Osteoblast (primary cell): ENCODE measurements around the gene VGF. TPM values are rescaled to one million over a fixed set of nuclear protein-coding genes. Genes with fewer than 3 reads are reported as not detected.
A peak's percentile ranks its signal among the peaks of the same experiment; 100 is the strongest.
"Not testable (repeated sequence)": the region's sequence is repeated elsewhere in the genome, so short reads cannot be mapped to it uniquely, and the experiment has no call there.

Experiments
- DNase-seq: peaks from one replicate; pipeline ENCODE4 v3.0.0; 2011; ENCODE audit warnings: low spot score, mixed read lengths; ENCODE audit not compliant: insufficient read length; ENCODE audit errors: missing footprints
- H2AFZ ChIP-seq: 2 replicates; pipeline ENCODE4 v1.6.0; 2011; ENCODE audit warnings: mild to moderate bottlenecking, low read length
- H3K27ac ChIP-seq: 2 replicates; pipeline ENCODE4 v1.5.1; 2011; ENCODE audit warnings: mild to moderate bottlenecking, low read depth, low read length, moderate library complexity
- H3K27me3 ChIP-seq: 2 replicates; pipeline ENCODE4 v1.6.0; 2012; ENCODE audit warnings: mild to moderate bottlenecking, control low read depth, inconsistent platforms, low read length, moderate library complexity; ENCODE audit not compliant: insufficient read depth
- H3K36me3 ChIP-seq: 2 replicates; pipeline ENCODE4 v1.5.1; 2011; ENCODE audit warnings: mild to moderate bottlenecking, low read length, control low read depth, moderate library complexity; ENCODE audit not compliant: insufficient read depth
- H3K4me1 ChIP-seq: 2 replicates; pipeline ENCODE4 v1.5.1; 2011; ENCODE audit warnings: mild to moderate bottlenecking, low read length, control low read depth, moderate library complexity; ENCODE audit not compliant: insufficient read depth
- H3K4me2 ChIP-seq: 2 replicates; pipeline ENCODE4 v1.6.0; 2011; ENCODE audit warnings: mild to moderate bottlenecking, low read length; ENCODE audit not compliant: insufficient read depth
- H3K4me3 ChIP-seq: fragments of 200-600 bp; sonication (generic); 3 replicates; pipeline ENCODE4 v1.5.1; 2012; ENCODE audit warnings: mild to moderate bottlenecking, low read length, inconsistent platforms; ENCODE audit not compliant: insufficient read depth
- H3K79me2 ChIP-seq: 2 replicates; pipeline ENCODE4 v1.6.0; 2012; ENCODE audit warnings: mild to moderate bottlenecking, low read length, control low read depth, inconsistent platforms; ENCODE audit not compliant: insufficient read depth
- H3K9me3 ChIP-seq: 2 replicates; pipeline ENCODE4 v1.5.1; 2011; ENCODE audit warnings: low read depth, low read length, control low read depth
- H4K20me1 ChIP-seq: 2 replicates; pipeline ENCODE4 v1.6.0; 2012; ENCODE audit warnings: mild to moderate bottlenecking, low read length, control low read depth; ENCODE audit not compliant: insufficient read depth
- total RNA-seq: library from RNA; depleted of rRNA; stranded (reverse); fragments of >200 nt; gene quantifications from 2 replicates; pipeline ENCODE4 v1.2.3, GENCODE V29; 2012
- TF ChIP-seq, protein P1 (sequence below): IDR thresholded peaks from 2 replicates; pipeline ENCODE4 v1.5.1; 2011; ENCODE audit warnings: mild to moderate bottlenecking, low read depth, low read length, moderate library complexity; ENCODE audit errors: extremely low read depth

The VGF gene
- total RNA-seq, 1 donor = 0.36 TPM

DNA sequence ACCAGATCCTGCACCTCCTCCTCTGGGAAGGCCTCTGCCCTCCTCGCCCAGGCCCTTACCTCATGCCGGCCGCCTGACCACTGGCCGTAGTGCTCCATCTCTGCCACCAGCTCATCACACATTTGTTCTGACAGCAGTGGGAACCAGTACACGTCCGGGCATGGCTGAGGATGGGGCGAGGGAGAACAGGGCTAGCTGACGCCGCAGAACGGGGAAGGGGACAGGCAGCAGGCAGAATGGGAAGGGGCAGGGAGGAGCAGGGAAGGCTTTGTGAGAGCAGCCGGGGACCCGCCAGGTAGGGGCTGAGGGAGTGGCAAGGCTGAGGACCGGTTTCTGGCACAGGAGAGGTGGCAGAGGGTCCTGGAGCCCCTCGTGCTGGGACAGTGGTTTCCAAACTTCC is 43.4 kb upstream of the VGF start:
- Histone ChIP-seq H3K27ac (no peak overlapping the region), H3K27me3 (no peaks in the 10 kb centered on the region), H3K36me3 (peaks cover 31% of the 10 kb centered on the region), H3K9me3 (no peaks in the 10 kb centered on the region), H3K4me2 (no peak overlapping the region), H4K20me1 (no peaks in the 10 kb centered on the region), H3K79me2 (no peaks in the 10 kb centered on the region), H3K4me1 (no peaks in the 10 kb centered on the region), H2AFZ (no peak overlapping the region), H3K4me3 (no peak overlapping the region)
- TF ChIP-seq, protein P1, sequence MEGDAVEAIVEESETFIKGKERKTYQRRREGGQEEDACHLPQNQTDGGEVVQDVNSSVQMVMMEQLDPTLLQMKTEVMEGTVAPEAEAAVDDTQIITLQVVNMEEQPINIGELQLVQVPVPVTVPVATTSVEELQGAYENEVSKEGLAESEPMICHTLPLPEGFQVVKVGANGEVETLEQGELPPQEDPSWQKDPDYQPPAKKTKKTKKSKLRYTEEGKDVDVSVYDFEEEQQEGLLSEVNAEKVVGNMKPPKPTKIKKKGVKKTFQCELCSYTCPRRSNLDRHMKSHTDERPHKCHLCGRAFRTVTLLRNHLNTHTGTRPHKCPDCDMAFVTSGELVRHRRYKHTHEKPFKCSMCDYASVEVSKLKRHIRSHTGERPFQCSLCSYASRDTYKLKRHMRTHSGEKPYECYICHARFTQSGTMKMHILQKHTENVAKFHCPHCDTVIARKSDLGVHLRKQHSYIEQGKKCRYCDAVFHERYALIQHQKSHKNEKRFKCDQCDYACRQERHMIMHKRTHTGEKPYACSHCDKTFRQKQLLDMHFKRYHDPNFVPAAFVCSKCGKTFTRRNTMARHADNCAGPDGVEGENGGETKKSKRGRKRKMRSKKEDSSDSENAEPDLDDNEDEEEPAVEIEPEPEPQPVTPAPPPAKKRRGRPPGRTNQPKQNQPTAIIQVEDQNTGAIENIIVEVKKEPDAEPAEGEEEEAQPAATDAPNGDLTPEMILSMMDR = no peak
- DNase-seq = peak; percentile 32

DNA sequence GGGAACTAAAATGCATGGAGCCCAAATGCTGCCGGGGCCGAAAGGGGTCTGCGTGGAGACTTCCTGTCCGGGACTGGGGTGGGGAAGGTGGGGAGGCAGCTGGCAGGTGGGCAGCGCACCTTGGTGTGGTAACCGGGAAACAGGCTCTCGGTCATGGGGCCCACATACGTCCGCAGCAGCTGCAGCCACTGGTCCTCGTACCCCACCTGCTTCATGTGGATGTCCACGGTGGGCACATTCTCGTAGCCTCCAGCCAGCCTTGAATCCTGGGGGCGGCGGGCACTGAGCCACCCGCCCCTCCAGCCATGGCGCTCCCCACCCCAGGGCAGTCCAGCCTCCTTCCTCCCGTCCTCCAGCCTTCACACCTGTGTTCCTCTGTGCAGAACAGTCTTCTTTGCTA is 42.1 kb upstream of the VGF start:
- H3K4me2 ChIP-seq = no peak overlapping the region
- H3K79me2 ChIP-seq = no peaks in the 10 kb centered on the region
- H4K20me1 ChIP-seq = no peaks in the 10 kb centered on the region
- no peaks in the 10 kb centered on the region for H3K9me3 ChIP-seq
- H3K4me1 ChIP-seq = no peaks in the 10 kb centered on the region
- no peak overlapping the region for H3K27ac ChIP-seq
- peaks cover 31% of the 10 kb centered on the region for H3K36me3 ChIP-seq
- H3K4me3 ChIP-seq = no peak overlapping the region
- H3K27me3 ChIP-seq = peaks cover 11% of the 10 kb centered on the region
- TF ChIP-seq, protein P1 = no peak
- peak; percentile 79 for DNase-seq
- no peak overlapping the region for H2AFZ ChIP-seq

DNA sequence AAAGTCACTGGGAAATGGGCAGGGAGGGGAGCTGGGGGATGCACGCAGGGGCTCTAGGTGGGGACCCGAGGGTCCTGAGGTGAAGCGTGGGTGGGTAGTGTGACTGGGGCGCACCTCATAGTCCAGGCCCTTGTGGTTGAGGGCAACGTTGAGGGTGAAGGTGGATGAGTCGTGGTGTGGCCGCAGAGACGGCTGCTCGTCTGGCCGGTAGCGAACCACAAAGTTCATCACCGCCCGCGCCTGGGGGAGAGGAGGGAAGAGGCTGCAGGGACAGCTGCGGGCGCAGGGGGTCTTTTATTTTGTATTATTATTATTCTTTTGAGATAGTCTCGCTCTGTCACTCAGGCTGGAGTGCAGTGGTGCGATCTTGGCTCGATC is 41.3 kb upstream of the VGF start:
- Histone ChIP-seq H3K36me3 (peaks cover 26% of the 10 kb centered on the region), H2AFZ (no peak overlapping the region), H3K27ac (no peak overlapping the region), H3K9me3 (no peaks in the 10 kb centered on the region), H4K20me1 (no peaks in the 10 kb centered on the region), H3K4me2 (no peak overlapping the region), H3K27me3 (peaks cover 19% of the 10 kb centered on the region), H3K4me1 (no peaks in the 10 kb centered on the region), H3K4me3 (no peak overlapping the region), H3K79me2 (no peaks in the 10 kb centered on the region)
- TF ChIP-seq, protein P1 = no peak
- DNase-seq = no peak

DNA sequence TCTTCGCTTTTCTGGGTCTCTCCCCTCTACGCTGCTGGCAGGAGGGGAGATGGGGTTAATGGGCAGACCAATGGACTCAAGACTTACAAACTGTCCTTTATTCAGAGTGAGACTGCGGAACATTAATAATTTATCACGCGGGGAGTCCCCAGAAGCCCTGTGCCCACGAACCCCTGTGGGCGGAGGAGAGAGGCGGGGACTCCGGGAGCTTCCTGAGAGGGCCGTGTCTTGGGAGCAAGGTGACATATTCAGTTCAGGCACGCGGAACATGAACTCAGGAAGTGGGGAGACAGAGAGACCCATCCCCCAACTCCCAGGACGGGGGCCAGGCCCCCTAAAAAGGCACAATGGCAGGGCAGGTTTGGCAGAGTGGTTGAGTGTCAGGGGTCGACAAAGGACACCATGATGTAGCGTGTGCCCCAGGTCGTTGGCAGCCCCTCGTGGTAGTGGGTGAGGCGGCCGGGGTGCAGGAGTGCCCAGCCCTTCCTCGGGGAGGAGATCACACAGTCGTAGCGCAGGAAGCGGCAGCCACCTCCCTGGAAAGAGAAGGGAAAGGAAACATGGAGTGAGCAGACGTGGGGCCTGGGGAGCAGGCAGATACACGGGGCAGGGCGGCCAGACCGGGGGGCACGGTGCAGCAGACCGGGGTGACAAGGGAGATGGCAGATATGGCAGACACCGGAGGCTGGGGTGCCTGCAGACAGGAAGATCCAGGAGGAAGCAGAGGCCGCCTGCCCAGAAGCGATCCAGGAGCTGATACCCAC is 40.7 kb upstream of the VGF start:
- no peak overlapping the region for H3K27ac ChIP-seq
- H2AFZ ChIP-seq = no peak overlapping the region
- H3K4me1 ChIP-seq = no peaks in the 10 kb centered on the region
- peaks cover 20% of the 10 kb centered on the region for H3K36me3 ChIP-seq
- DNase-seq = peak; percentile 65
- H4K20me1 ChIP-seq = no peaks in the 10 kb centered on the region
- no peaks in the 10 kb centered on the region for H3K9me3 ChIP-seq
- H3K79me2 ChIP-seq = no peaks in the 10 kb centered on the region
- H3K27me3 ChIP-seq = peaks cover 25% of the 10 kb centered on the region
- H3K4me3 ChIP-seq = no peak overlapping the region
- TF ChIP-seq, protein P1 = no peak
- no peak overlapping the region for H3K4me2 ChIP-seq

GRCh38 chr7:101203740-101204738 is 38.7 kb upstream of the VGF start:
- Histone ChIP-seq H2AFZ (peak overlapping the region; percentile 50), H3K36me3 (peaks cover 11% of the 10 kb centered on the region), H3K4me2 (peak overlapping the region; percentile 61), H3K27me3 (peaks cover 37% of the 10 kb centered on the region)
- not testable (repeated sequence) for H3K4me3 ChIP-seq, H4K20me1 ChIP-seq, H3K79me2 ChIP-seq, H3K4me1 ChIP-seq, H3K9me3 ChIP-seq, H3K27ac ChIP-seq
- peak; percentile 42 for DNase-seq
